ENCODE data around the gene PSMB10. TPM values are rescaled to one million over a fixed set of nuclear protein-coding genes. Genes with fewer than 3 reads are reported as not detected.

Gene PSMB10
- total RNA-seq, 1 donor = 47.0 TPM

- H3K27ac ChIP-seq (ENCODE audit: low read depth, low read length) = peak within 1 kb of the TSS; percentile 27
Observed at GRCh38 chr16:67943619-67944504, 7.2 kb upstream of the PSMB10 start, which contains the start of gene LCAT. Gene LCAT (minus strand): TSS chr16:67944120. CDS start chr16:67944101, 19 bp downstream.

DNA sequence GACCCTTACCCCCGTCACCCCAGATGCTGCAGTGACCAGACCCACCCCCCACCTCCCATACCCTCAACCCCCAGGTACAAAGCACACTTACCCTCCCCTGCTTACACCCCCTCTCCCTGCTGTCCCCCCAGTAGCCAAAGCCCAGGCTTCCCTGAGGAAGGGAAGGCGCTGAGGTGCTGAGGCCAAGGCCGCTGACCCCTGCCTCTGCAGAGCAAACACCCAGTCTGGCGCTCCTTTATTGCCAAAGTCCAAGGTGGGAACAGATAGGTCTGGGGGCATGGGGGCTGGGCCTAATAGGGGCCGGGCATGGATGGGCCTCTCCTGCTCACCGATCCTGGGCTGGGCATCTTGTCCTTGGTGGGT lies 6.6 kb upstream of the PSMB10 start:
- Histone ChIP-seq H3K27me3 (ENCODE audit: insufficient read depth, low read length) (no peaks in the 10 kb centered on the region), H2AFZ (ENCODE audit: low read length) (no peak overlapping the region), H3K9me3 (ENCODE audit: low read depth, low read length) (no peaks in the 10 kb centered on the region), H4K20me1 (ENCODE audit: insufficient read depth, low read length) (peaks cover 47% of the 10 kb centered on the region), H3K4me1 (ENCODE audit: insufficient read depth, low read length) (no peaks in the 10 kb centered on the region), H3K4me2 (ENCODE audit: insufficient read depth, low read length) (no peak overlapping the region), H3K79me2 (ENCODE audit: insufficient read depth, low read length) (peaks cover 20% of the 10 kb centered on the region), H3K27ac (ENCODE audit: low read depth, low read length) (peak overlapping the region; percentile 27), H3K4me3 (ENCODE audit: insufficient read depth, low read length) (no peak overlapping the region), H3K36me3 (ENCODE audit: insufficient read depth, low read length) (peaks cover 92% of the 10 kb centered on the region)
- TF ChIP-seq, protein P1, sequence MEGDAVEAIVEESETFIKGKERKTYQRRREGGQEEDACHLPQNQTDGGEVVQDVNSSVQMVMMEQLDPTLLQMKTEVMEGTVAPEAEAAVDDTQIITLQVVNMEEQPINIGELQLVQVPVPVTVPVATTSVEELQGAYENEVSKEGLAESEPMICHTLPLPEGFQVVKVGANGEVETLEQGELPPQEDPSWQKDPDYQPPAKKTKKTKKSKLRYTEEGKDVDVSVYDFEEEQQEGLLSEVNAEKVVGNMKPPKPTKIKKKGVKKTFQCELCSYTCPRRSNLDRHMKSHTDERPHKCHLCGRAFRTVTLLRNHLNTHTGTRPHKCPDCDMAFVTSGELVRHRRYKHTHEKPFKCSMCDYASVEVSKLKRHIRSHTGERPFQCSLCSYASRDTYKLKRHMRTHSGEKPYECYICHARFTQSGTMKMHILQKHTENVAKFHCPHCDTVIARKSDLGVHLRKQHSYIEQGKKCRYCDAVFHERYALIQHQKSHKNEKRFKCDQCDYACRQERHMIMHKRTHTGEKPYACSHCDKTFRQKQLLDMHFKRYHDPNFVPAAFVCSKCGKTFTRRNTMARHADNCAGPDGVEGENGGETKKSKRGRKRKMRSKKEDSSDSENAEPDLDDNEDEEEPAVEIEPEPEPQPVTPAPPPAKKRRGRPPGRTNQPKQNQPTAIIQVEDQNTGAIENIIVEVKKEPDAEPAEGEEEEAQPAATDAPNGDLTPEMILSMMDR (IDR thresholded peaks at IDR 0.05; ENCODE audit: extremely low read depth, low read depth, low read length) = no peak
- DNase-seq (ENCODE audit: insufficient read length, low spot score, missing footprints) = peak; percentile 72

More at GRCh38 chr16:67943619-67944504, 7.2 kb upstream of the PSMB10 start, which contains the start of gene LCAT:
- Histone ChIP-seq H3K9me3 (ENCODE audit: low read depth, low read length) (no peaks in the 10 kb centered on the region), H3K4me2 (ENCODE audit: insufficient read depth, low read length) (no peak within 1 kb of the TSS), H2AFZ (ENCODE audit: low read length) (no peak within 1 kb of the TSS), H3K4me3 (ENCODE audit: insufficient read depth, low read length) (no peak within 1 kb of the TSS), H4K20me1 (ENCODE audit: insufficient read depth, low read length) (peaks cover 50% of the 10 kb centered on the region), H3K27me3 (ENCODE audit: insufficient read depth, low read length) (no peaks in the 10 kb centered on the region), H3K4me1 (ENCODE audit: insufficient read depth, low read length) (no peaks in the 10 kb centered on the region), H3K79me2 (ENCODE audit: insufficient read depth, low read length) (peaks cover 20% of the 10 kb centered on the region), H3K36me3 (ENCODE audit: insufficient read depth, low read length) (peaks cover 96% of the 10 kb centered on the region)
- TF ChIP-seq, protein P1 (IDR thresholded peaks at IDR 0.05; ENCODE audit: extremely low read depth, low read depth, low read length) = no peak
- peak; percentile 93 for DNase-seq (ENCODE audit: insufficient read length, low spot score, missing footprints)

GRCh38 chr16:67942510-67943255 lies 6.0 kb upstream of the PSMB10 start:
- Histone ChIP-seq H3K36me3 (ENCODE audit: insufficient read depth, low read length) (peaks cover 87% of the 10 kb centered on the region), H3K27me3 (ENCODE audit: insufficient read depth, low read length) (no peaks in the 10 kb centered on the region), H3K4me2 (ENCODE audit: insufficient read depth, low read length) (no peak overlapping the region), H3K9me3 (ENCODE audit: low read depth, low read length) (no peaks in the 10 kb centered on the region), H2AFZ (ENCODE audit: low read length) (no peak overlapping the region), H3K79me2 (ENCODE audit: insufficient read depth, low read length) (peaks cover 20% of the 10 kb centered on the region), H3K4me1 (ENCODE audit: insufficient read depth, low read length) (no peaks in the 10 kb centered on the region), H3K27ac (ENCODE audit: low read depth, low read length) (no peak overlapping the region), H3K4me3 (ENCODE audit: insufficient read depth, low read length) (no peak overlapping the region), H4K20me1 (ENCODE audit: insufficient read depth, low read length) (peaks cover 43% of the 10 kb centered on the region)
- TF ChIP-seq, protein P1 (IDR thresholded peaks at IDR 0.05; ENCODE audit: extremely low read depth, low read depth, low read length) = no peak
- peak; percentile 79 for DNase-seq (ENCODE audit: insufficient read length, low spot score, missing footprints)

DNA sequence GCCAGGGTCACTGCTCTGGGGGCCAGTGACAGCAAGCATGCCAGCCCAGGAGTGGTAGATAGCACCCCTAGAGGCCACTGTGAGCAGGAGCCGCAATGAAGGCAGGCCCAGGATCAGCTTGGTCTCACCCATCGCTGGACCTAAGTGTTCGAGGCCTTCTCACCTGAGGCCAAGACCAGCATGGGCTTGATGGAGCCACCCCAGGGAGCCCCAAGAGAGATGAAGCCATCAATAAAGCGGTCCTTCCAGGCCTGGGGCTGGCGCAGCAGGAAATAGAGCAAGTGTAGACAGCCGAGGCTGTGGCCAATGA lies 5.5 kb upstream of the PSMB10 start:
- Histone ChIP-seq H3K4me2 (ENCODE audit: insufficient read depth, low read length) (no peak overlapping the region), H2AFZ (ENCODE audit: low read length) (no peak overlapping the region), H3K36me3 (ENCODE audit: insufficient read depth, low read length) (peaks cover 81% of the 10 kb centered on the region), H3K79me2 (ENCODE audit: insufficient read depth, low read length) (peaks cover 25% of the 10 kb centered on the region), H3K9me3 (ENCODE audit: low read depth, low read length) (no peaks in the 10 kb centered on the region), H3K27me3 (ENCODE audit: insufficient read depth, low read length) (no peaks in the 10 kb centered on the region), H3K27ac (ENCODE audit: low read depth, low read length) (no peak overlapping the region), H3K4me1 (ENCODE audit: insufficient read depth, low read length) (peaks cover 4% of the 10 kb centered on the region), H3K4me3 (ENCODE audit: insufficient read depth, low read length) (no peak overlapping the region), H4K20me1 (ENCODE audit: insufficient read depth, low read length) (peaks cover 39% of the 10 kb centered on the region)
- TF ChIP-seq, protein P1 (IDR thresholded peaks at IDR 0.05; ENCODE audit: extremely low read depth, low read depth, low read length) = peak; percentile 76
- DNase-seq (ENCODE audit: insufficient read length, low spot score, missing footprints) = peak; percentile 96
